H9 (cell line): ENCODE data around the gene MTO1. TPM values are rescaled to one million over a fixed set of nuclear protein-coding genes. Genes with fewer than 3 reads are reported as not detected.
A peak's percentile ranks its signal among the peaks of the same experiment; 100 is the strongest.

ENCODE experiments used
- DNase-seq: peaks from one replicate; pipeline ENCODE4 v3.0.0-alpha.2; 2017
- H2AFZ ChIP-seq: one replicate; pipeline ENCODE4 v1.6.1; 2013; ENCODE audit warnings: mild to moderate bottlenecking, low read length, control low read depth, moderate library complexity
- H2AK5ac ChIP-seq: 2 replicates; pipeline ENCODE4 v1.6.1; 2013; ENCODE audit warnings: low read length, control low read depth, mixed read lengths; ENCODE audit not compliant: insufficient read length
- H2BK120ac ChIP-seq: one replicate; pipeline ENCODE4 v1.6.1; 2013; ENCODE audit warnings: low read depth, mild to moderate bottlenecking, low read length, control low read depth, inconsistent platforms; ENCODE audit not compliant: poor library complexity, severe bottlenecking
- H2BK12ac ChIP-seq: 2 replicates; pipeline ENCODE4 v1.6.1; 2013; ENCODE audit warnings: low read length, control low read depth, mixed read lengths, low read depth; ENCODE audit not compliant: insufficient read length
- H2BK15ac ChIP-seq: 2 replicates; pipeline ENCODE4 v1.6.1; 2013; ENCODE audit warnings: low read depth, low read length, control low read depth
- H2BK20ac ChIP-seq: one replicate; pipeline ENCODE4 v1.6.1; 2013; ENCODE audit warnings: low read depth, mild to moderate bottlenecking, low read length, control low read depth, inconsistent platforms; ENCODE audit not compliant: poor library complexity, severe bottlenecking
- H2BK5ac ChIP-seq: 2 replicates; pipeline ENCODE4 v1.6.1; 2013; ENCODE audit warnings: low read length, control low read depth, mixed read lengths; ENCODE audit not compliant: insufficient read length
- H3K14ac ChIP-seq: 2 replicates; pipeline ENCODE4 v1.6.1; 2013; ENCODE audit warnings: low read length, control low read depth; ENCODE audit not compliant: insufficient read depth
- H3K18ac ChIP-seq: 2 replicates; pipeline ENCODE4 v1.6.1; 2013; ENCODE audit warnings: low read depth, mild to moderate bottlenecking, mixed read lengths, low read length, control low read depth; ENCODE audit not compliant: insufficient read length
- H3K23ac ChIP-seq: 2 replicates; pipeline ENCODE4 v1.6.1; 2013; ENCODE audit warnings: low read length, control low read depth, mixed read lengths, low read depth; ENCODE audit not compliant: insufficient read length
- H3K23me2 ChIP-seq: 2 replicates; pipeline ENCODE4 v1.6.1; 2013; ENCODE audit warnings: low read depth, mild to moderate bottlenecking, mixed read lengths, low read length, control low read depth; ENCODE audit not compliant: insufficient read length, poor library complexity, severe bottlenecking
- H3K27ac ChIP-seq: 2 replicates; pipeline ENCODE4 v1.5.1; 2013; ENCODE audit warnings: low read length, control low read depth, mixed read lengths, low read depth; ENCODE audit not compliant: insufficient read length
- H3K27me3 ChIP-seq: 2 replicates; pipeline ENCODE4 v1.6.1; 2013; ENCODE audit warnings: low read length, control low read depth, inconsistent platforms; ENCODE audit not compliant: insufficient read depth
- H3K4ac ChIP-seq: 2 replicates; pipeline ENCODE4 v1.6.1; 2013; ENCODE audit warnings: low read depth, mild to moderate bottlenecking, control low read depth, inconsistent platforms, low read length, moderate library complexity
- H3K4me1 ChIP-seq: 2 replicates; pipeline ENCODE4 v1.6.1; 2013; ENCODE audit warnings: low read length, control low read depth, inconsistent platforms; ENCODE audit not compliant: insufficient read depth
- H3K4me2 ChIP-seq: 2 replicates; pipeline ENCODE4 v1.6.1; 2013; ENCODE audit warnings: low read length, control low read depth, mixed read lengths; ENCODE audit not compliant: insufficient read length, insufficient read depth
- H3K56ac ChIP-seq: 2 replicates; pipeline ENCODE4 v1.6.1; 2013; ENCODE audit warnings: low read depth, mild to moderate bottlenecking, mixed read lengths, low read length, control low read depth; ENCODE audit not compliant: insufficient read length
- H3K79me1 ChIP-seq: 2 replicates; pipeline ENCODE4 v1.6.1; 2013; ENCODE audit warnings: low read depth, mild to moderate bottlenecking, moderate library complexity, low read length, control low read depth, inconsistent platforms; ENCODE audit not compliant: insufficient read depth, poor library complexity, severe bottlenecking
- H3K79me2 ChIP-seq: 2 replicates; pipeline ENCODE4 v1.6.1; 2013; ENCODE audit warnings: low read length, control low read depth, inconsistent platforms; ENCODE audit not compliant: insufficient read depth
- H3K9ac ChIP-seq: 2 replicates; pipeline ENCODE4 v1.6.1; 2013; ENCODE audit warnings: low read length, control low read depth, mixed read lengths; ENCODE audit not compliant: insufficient read length; ENCODE audit errors: extremely low read depth
- H3K9me3 ChIP-seq: one replicate; pipeline ENCODE4 v1.6.1; 2013; ENCODE audit warnings: low read depth, low read length, inconsistent platforms; ENCODE audit not compliant: control insufficient read depth
- H3T11ph ChIP-seq: one replicate; pipeline ENCODE4 v1.6.1; 2013; ENCODE audit warnings: mild to moderate bottlenecking, low read length, control low read depth, inconsistent platforms
- H4K20me1 ChIP-seq: one replicate; pipeline ENCODE4 v1.6.1; 2013; ENCODE audit not compliant: control insufficient read depth, insufficient read length, insufficient read depth
- H4K5ac ChIP-seq: 2 replicates; pipeline ENCODE4 v1.6.1; 2013; ENCODE audit warnings: low read depth, mild to moderate bottlenecking, mixed read lengths, low read length, control low read depth; ENCODE audit not compliant: insufficient read length
- H4K8ac ChIP-seq: replicated peaks from 2 replicates; pipeline ENCODE4 v1.6.1; 2013; ENCODE audit warnings: low read length, control low read depth, mixed read lengths, low read depth; ENCODE audit not compliant: insufficient read length
- H4K91ac ChIP-seq: 2 replicates; pipeline ENCODE4 v1.6.1; 2013; ENCODE audit warnings: low read depth, mild to moderate bottlenecking, moderate library complexity, mixed read lengths, low read length, control low read depth; ENCODE audit not compliant: insufficient read length
- H3K27ac Mint-ChIP-seq, 3 experiments: 2 replicates in 2 of 3; 3 replicates in 1 of 3; pipeline ENCODE4 v1.8.0; 2020 to 2021; ENCODE audit warnings: mixed read lengths in 3 of 3, mild to moderate bottlenecking in 1 of 3, moderate library complexity in 1 of 3
- H3K27me3 Mint-ChIP-seq: 2 replicates; pipeline ENCODE4 v1.8.0; 2021; ENCODE audit warnings: low read depth, mild to moderate bottlenecking, moderate library complexity, mixed read lengths
- H3K36me3 Mint-ChIP-seq, 3 experiments: 2 replicates in 2 of 3; 3 replicates in 1 of 3; pipeline ENCODE4 v1.8.0; 2020 to 2021; ENCODE audit warnings: low read depth in 3 of 3, mixed read lengths in 3 of 3; ENCODE audit not compliant: insufficient read depth in 1 of 3
- H3K4me1 Mint-ChIP-seq, 2 experiments: 2 replicates each; pipeline ENCODE4 v1.8.0; 2020; ENCODE audit warnings: mixed read lengths in 2 of 2
- H3K4me3 Mint-ChIP-seq, 2 experiments: 2 replicates in 1 of 2; 3 replicates in 1 of 2; pipeline ENCODE4 v1.8.0; 2020 to 2021; ENCODE audit warnings: mild to moderate bottlenecking in 2 of 2, mixed read lengths in 2 of 2, moderate library complexity in 1 of 2
- H3K9me3 Mint-ChIP-seq, 2 experiments: 2 replicates in 1 of 2; 3 replicates in 1 of 2; pipeline ENCODE4 v1.8.0; 2020; ENCODE audit warnings: mild to moderate bottlenecking in 2 of 2, mixed read lengths in 2 of 2, moderate library complexity in 1 of 2
- CTCF ChIP-seq: fragments of 200-600 bp; sonication (generic); conservative IDR thresholded peaks from 3 replicates; pipeline ENCODE4 v1.8.0; 2021; ENCODE audit warnings: antibody characterized with exemption, mild to moderate bottlenecking
- WGBS: extraction: QIAGEN DNeasy Blood & Tissue Kit; methylation state at CpG from one replicate; pipeline ENCODE4 v1.1.7; 2013; ENCODE audit warnings: missing lambda C conversion rate, low lambda C conversion rate, mixed read lengths; ENCODE audit not compliant: insufficient read length; ENCODE audit errors: extremely low coverage; 5-methylcytosine and 5-hydroxymethylcytosine counted together
- total RNA-seq: library from RNA; stranded (reverse); gene quantifications from 2 replicates; pipeline ENCODE4 v1.2.1, GENCODE V29; 2021

The MTO1 gene
- total RNA-seq, 1 experiment from 2014 or later, result 27.8 TPM

DNA sequence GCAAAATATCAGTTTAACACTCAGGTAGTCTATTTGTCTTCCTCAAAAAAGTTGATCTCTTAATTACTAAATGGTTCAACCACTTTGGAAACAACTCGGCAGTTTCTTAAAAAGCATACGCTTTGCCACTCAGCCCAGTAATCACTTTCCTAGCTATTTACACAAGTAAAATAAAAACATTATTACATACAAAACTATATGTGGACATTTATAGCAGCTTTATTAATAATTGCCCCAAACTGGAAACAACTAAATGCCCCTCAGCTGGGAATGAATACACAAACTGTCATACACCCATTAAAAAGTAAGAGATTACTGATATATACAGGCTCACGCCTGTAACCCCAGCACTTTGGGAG lies 51.9 kb downstream of the MTO1 start:
- Histone ChIP-seq H4K20me1 (no peaks in the 10 kb centered on the region), H3K9me3 (no peaks in the 10 kb centered on the region), H3K4ac (no peak overlapping the region), H3K9ac (no peak overlapping the region), H2BK5ac (no peak overlapping the region), H3K56ac (no peak overlapping the region), H3K23me2 (no peaks in the 10 kb centered on the region), H3K27ac (no peak overlapping the region), H2BK20ac (no peak overlapping the region), H3K23ac (no peak overlapping the region), H3T11ph (no peak overlapping the region), H3K27me3 (no peaks in the 10 kb centered on the region), H4K5ac (no peak overlapping the region), H2BK15ac (no peak overlapping the region), H4K91ac (no peak overlapping the region), H2AFZ (no peak overlapping the region), H3K14ac (no peak overlapping the region), H3K4me2 (no peak overlapping the region), H2BK12ac (no peak overlapping the region), H3K18ac (no peak overlapping the region), H2BK120ac (no peak overlapping the region), H3K79me2 (no peaks in the 10 kb centered on the region), H4K8ac (no peak overlapping the region), H2AK5ac (no peak overlapping the region), H3K79me1 (no peaks in the 10 kb centered on the region), H3K4me1 (no peaks in the 10 kb centered on the region)
- Mint-ChIP-seq H3K4me1 (peaks cover 15 to 21% of the 10 kb centered on the region in 2 experiments), H3K9me3 (no peaks in the 10 kb centered on the region), H3K36me3 (peaks cover 20 to 46% (median 36%) of the 10 kb centered on the region in 3 experiments), H3K27ac (peak overlapping the region in 1 of 3 experiments; percentile 31; a peak in 2 of 7 replicates), H3K4me3 (no peak overlapping the region), H3K27me3 (peaks cover 3% of the 10 kb centered on the region; the same call in 1 of the 2 replicates)
- no peak for TF ChIP-seq CTCF
- DNase-seq, result no peak
- no CpG with 5 or more reads among the region's 3 CpGs for WGBS
